Endodermal cell (in vitro differentiated cells): Measurements from ENCODE around the gene GALNT12. TPM values are rescaled to one million over a fixed set of nuclear protein-coding genes. Genes with fewer than 3 reads are reported as not detected.
A peak's percentile ranks its signal among the peaks of the same experiment; 100 is the strongest.

Source experiments
- DNase-seq: peaks from one replicate; pipeline ENCODE4 v3.0.0-alpha.2; 2017
- H3K27ac ChIP-seq: 2 replicates; pipeline ENCODE4 v1.5.1; 2013; ENCODE audit warnings: mild to moderate bottlenecking, low read depth, low read length, moderate library complexity
- H3K27me3 ChIP-seq: 2 replicates; pipeline ENCODE4 v1.6.1; 2013; ENCODE audit warnings: mild to moderate bottlenecking, low read length, moderate library complexity; ENCODE audit not compliant: insufficient read depth, control insufficient read depth, poor library complexity, severe bottlenecking
- H3K36me3 ChIP-seq: 2 replicates; pipeline ENCODE4 v1.7.0; 2013; ENCODE audit warnings: mild to moderate bottlenecking, low read length, moderate library complexity; ENCODE audit not compliant: control insufficient read depth, insufficient read depth
- H3K4me1 ChIP-seq: one replicate; pipeline ENCODE4 v1.7.0; 2013; ENCODE audit warnings: low read length; ENCODE audit not compliant: control insufficient read depth, insufficient read depth
- H3K4me3 ChIP-seq: 2 replicates; pipeline ENCODE4 v1.5.1; 2013; ENCODE audit warnings: mild to moderate bottlenecking, low read length, moderate library complexity
- H3K9ac ChIP-seq: 2 replicates; pipeline ENCODE4 v1.6.1; 2013; ENCODE audit warnings: mild to moderate bottlenecking, low read length, moderate library complexity; ENCODE audit not compliant: poor library complexity, severe bottlenecking; ENCODE audit errors: extremely low read depth
- H3K9me3 ChIP-seq: 2 replicates; pipeline ENCODE4 v1.6.1; 2013; ENCODE audit warnings: mild to moderate bottlenecking, low read length, moderate library complexity; ENCODE audit not compliant: control insufficient read depth
- H3K27ac Mint-ChIP-seq: 2 replicates; pipeline ENCODE4 v1.8.0; 2020; ENCODE audit warnings: mixed read lengths
- H3K27me3 Mint-ChIP-seq: 2 replicates; pipeline ENCODE4 v1.8.0; 2021; ENCODE audit warnings: mild to moderate bottlenecking, mixed read lengths; ENCODE audit not compliant: insufficient read depth
- H3K36me3 Mint-ChIP-seq: 2 replicates; pipeline ENCODE4 v1.8.0; 2020; ENCODE audit warnings: low read depth, mixed read lengths
- H3K4me1 Mint-ChIP-seq: 2 replicates; pipeline ENCODE4 v1.8.0; 2020; ENCODE audit warnings: mixed read lengths
- H3K4me3 Mint-ChIP-seq: 2 replicates; pipeline ENCODE4 v1.8.0; 2020; ENCODE audit warnings: mild to moderate bottlenecking, moderate library complexity, mixed read lengths
- H3K9me3 Mint-ChIP-seq: 2 replicates; pipeline ENCODE4 v1.8.0; 2020; ENCODE audit warnings: mild to moderate bottlenecking, mixed read lengths
- WGBS, 2 experiments: methylation state at CpG; one replicate each; pipeline versions ENCODE4 v1.1.5 to v1.1.7; 2013; ENCODE audit warnings: missing lambda C conversion rate in 2 of 2, mixed read lengths in 1 of 2; ENCODE audit not compliant: insufficient coverage in 1 of 2, insufficient read length in 1 of 2; 5-methylcytosine and 5-hydroxymethylcytosine counted together
- total RNA-seq, 2 donors: library from RNA; stranded (reverse); fragmentation: NEBNext Ultra II Directional in 1 of 2; extraction: Animal tissue kit (Norgen Biotek cat#: 25700) in 1 of 2; gene quantifications; 2 replicates in 1 of 2; 3 replicates in 1 of 2; pipeline ENCODE4 v1.2.1, GENCODE V29; 2021
- TF ChIP-seq, protein P1 (sequence below): fragments of 200-600 bp; sonication (generic); conservative IDR thresholded peaks from 2 replicates; pipeline ENCODE4 v1.5.0; 2021; ENCODE audit warnings: antibody characterized with exemption, mild to moderate bottlenecking

Gene GALNT12
- total RNA-seq, 2 donors from 2014 or later = 24.0 to 56.3 TPM

DNA sequence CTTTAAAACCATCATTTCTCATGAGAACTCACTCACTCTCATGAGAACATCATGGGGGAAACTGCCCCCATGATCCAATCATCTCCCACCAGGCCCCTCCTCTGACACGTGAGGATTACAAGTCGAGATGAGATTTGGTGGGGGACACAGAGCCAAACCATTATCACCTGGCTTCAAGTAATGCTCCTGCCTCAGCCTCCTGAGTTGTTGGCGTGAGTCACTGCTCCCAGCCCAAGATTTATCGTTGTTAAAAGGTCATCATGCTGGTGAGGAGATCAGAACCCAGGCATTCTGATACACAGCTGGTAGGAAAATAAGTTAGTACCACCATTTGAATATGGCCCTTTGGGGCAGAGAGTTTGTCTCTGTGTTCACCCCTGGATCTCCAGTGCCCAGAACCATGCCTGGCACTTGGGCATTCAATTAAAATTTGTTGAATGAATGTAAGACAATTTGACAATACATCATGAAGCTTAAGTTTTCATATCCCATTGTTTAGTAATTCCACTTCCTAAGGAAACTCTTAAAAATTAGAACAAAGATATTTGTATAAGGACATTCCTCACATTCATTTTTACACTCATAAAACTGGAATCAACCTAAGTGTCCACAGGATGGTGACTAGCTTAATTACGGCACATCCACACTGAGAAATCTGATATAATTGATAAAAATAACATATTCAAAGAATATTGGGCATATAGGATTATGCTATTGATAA, 78.3 kb downstream of the GALNT12 start:
- H3K9me3 ChIP-seq = no peaks in the 10 kb centered on the region
- DNase-seq = no peak
- H3K9me3 Mint-ChIP-seq = no peaks in the 10 kb centered on the region
- no peaks in the 10 kb centered on the region for H3K36me3 Mint-ChIP-seq
- H3K27ac ChIP-seq = no peak overlapping the region
- H3K4me3 ChIP-seq = no peak overlapping the region
- no peaks in the 10 kb centered on the region for H3K27me3 ChIP-seq
- WGBS, 2 experiments = 86 to 91% methylated on average over 4 of the region's 5 CpGs
- no peaks in the 10 kb centered on the region for H3K36me3 ChIP-seq
- no peak overlapping the region for H3K9ac ChIP-seq
- no peak overlapping the region for H3K27ac Mint-ChIP-seq
- TF ChIP-seq, protein P1, sequence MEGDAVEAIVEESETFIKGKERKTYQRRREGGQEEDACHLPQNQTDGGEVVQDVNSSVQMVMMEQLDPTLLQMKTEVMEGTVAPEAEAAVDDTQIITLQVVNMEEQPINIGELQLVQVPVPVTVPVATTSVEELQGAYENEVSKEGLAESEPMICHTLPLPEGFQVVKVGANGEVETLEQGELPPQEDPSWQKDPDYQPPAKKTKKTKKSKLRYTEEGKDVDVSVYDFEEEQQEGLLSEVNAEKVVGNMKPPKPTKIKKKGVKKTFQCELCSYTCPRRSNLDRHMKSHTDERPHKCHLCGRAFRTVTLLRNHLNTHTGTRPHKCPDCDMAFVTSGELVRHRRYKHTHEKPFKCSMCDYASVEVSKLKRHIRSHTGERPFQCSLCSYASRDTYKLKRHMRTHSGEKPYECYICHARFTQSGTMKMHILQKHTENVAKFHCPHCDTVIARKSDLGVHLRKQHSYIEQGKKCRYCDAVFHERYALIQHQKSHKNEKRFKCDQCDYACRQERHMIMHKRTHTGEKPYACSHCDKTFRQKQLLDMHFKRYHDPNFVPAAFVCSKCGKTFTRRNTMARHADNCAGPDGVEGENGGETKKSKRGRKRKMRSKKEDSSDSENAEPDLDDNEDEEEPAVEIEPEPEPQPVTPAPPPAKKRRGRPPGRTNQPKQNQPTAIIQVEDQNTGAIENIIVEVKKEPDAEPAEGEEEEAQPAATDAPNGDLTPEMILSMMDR = no peak
- peaks cover 3% of the 10 kb centered on the region for H3K27me3 Mint-ChIP-seq
- no peaks in the 10 kb centered on the region for H3K4me1 Mint-ChIP-seq
- H3K4me1 ChIP-seq = no peaks in the 10 kb centered on the region
- H3K4me3 Mint-ChIP-seq = no peak overlapping the region

DNA sequence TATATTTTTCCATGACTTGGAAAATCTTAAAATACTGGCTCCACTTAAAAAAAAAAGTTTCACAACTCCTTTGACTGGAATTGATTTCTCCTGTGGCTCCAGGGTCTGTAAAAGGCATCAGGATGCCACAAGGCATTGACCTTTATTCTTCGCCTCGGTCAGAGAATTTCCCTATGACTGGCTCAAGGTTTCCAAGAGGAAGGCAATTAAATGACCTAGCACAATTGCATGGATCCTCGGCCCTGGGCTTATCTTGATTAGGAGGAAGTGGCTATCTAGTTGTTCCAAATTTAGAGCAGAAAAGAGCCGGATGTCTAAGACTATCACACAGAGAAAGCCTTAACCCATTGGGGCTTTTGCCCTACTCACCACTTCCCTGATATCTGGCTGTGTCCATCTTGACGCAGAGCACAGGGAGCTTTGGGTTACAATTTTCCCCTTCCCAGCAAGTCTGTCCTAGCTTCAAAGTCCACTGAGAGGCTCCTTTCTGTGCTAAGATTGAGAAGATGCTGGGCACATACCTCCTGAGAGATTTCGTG, 79.3 kb downstream of the GALNT12 start:
- Histone ChIP-seq H3K9ac (no peak overlapping the region), H3K27ac (no peak overlapping the region), H3K36me3 (no peaks in the 10 kb centered on the region), H3K9me3 (no peaks in the 10 kb centered on the region), H3K4me1 (no peaks in the 10 kb centered on the region), H3K27me3 (no peaks in the 10 kb centered on the region), H3K4me3 (no peak overlapping the region)
- WGBS, 2 experiments = 83 to 89% methylated on average over 5 to 6 of the region's 6 CpGs
- Mint-ChIP-seq H3K4me3 (no peak overlapping the region), H3K4me1 (no peaks in the 10 kb centered on the region), H3K9me3 (no peaks in the 10 kb centered on the region), H3K27ac (no peak overlapping the region), H3K36me3 (no peaks in the 10 kb centered on the region), H3K27me3 (peaks cover 3% of the 10 kb centered on the region)
- no peak for DNase-seq
- TF ChIP-seq, protein P1 = no peak

DNA sequence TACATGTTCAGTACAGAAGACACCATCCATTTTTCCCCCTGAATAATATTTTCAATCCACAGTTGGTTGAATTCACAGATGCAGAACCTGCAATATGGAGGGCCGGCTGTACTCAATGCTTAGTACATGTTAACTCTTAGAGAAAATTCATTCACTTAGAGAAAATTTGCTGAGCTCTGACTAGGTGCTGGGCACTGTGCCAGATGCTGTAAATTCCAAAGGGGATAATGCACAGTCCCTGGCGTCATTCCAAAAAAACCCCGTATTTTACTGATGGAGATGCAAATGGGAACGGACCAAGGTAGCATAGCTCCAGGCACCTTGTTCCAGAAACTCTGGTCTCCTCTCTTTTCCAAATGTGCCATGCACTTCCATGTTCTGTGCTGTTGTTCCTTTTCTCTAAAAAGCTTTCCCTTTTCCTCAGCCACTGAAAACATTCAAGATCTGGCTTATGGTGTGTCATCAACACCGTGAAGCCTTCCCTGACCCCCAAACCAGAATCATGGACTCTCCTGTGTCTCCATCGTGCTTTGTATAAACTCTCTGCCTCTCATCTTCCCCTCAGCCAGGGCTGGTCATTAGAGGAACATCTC, 80.5 kb downstream of the GALNT12 start:
- no peaks in the 10 kb centered on the region for H3K9me3 Mint-ChIP-seq
- WGBS, 2 experiments = 88 to 92% methylated on average over 6 of the region's 6 CpGs
- H3K27ac Mint-ChIP-seq = no peak overlapping the region
- TF ChIP-seq, protein P1 = no peak
- H3K4me3 Mint-ChIP-seq = no peak overlapping the region
- peaks cover 3% of the 10 kb centered on the region for H3K27me3 Mint-ChIP-seq
- no peaks in the 10 kb centered on the region for H3K27me3 ChIP-seq
- no peak overlapping the region for H3K4me3 ChIP-seq
- no peak overlapping the region for H3K9ac ChIP-seq
- H3K4me1 Mint-ChIP-seq = no peaks in the 10 kb centered on the region
- DNase-seq = peak; percentile 13
- no peaks in the 10 kb centered on the region for H3K9me3 ChIP-seq
- no peaks in the 10 kb centered on the region for H3K36me3 Mint-ChIP-seq
- H3K27ac ChIP-seq = no peak overlapping the region
- no peaks in the 10 kb centered on the region for H3K36me3 ChIP-seq
- H3K4me1 ChIP-seq = no peaks in the 10 kb centered on the region
